Mononuclear cell (primary cell): ENCODE measurements around the gene CLMN. TPM values are rescaled to one million over a fixed set of nuclear protein-coding genes. Genes with fewer than 3 reads are reported as not detected.
"Not testable (repeated sequence)": the region's sequence is repeated elsewhere in the genome, so short reads cannot be mapped to it uniquely, and the experiment has no call there.

Experiments
- H3K27me3 ChIP-seq: 2 replicates; pipeline ENCODE4 v1.6.0; 2011; ENCODE audit warnings: low read length, control low read depth; ENCODE audit not compliant: insufficient read depth
- H3K4me1 ChIP-seq: 2 replicates; pipeline ENCODE4 v1.5.1; 2011; ENCODE audit warnings: mild to moderate bottlenecking, low read length, control low read depth; ENCODE audit not compliant: insufficient read depth
- H3K4me3 ChIP-seq: 2 replicates; pipeline ENCODE4 v1.5.1; 2011; ENCODE audit warnings: mild to moderate bottlenecking, low read length, moderate library complexity
- H3K9me3 ChIP-seq: 2 replicates; pipeline ENCODE4 v1.5.1; 2011; ENCODE audit warnings: low read depth, mild to moderate bottlenecking, control low read depth, low read length
- total RNA-seq: library from RNA; depleted of rRNA; stranded (reverse); fragments of >200 nt; gene quantifications from one replicate; pipeline ENCODE4 v1.2.3, GENCODE V29; 2012

CLMN gene
- total RNA-seq, 1 donor: 9.0 TPM

DNA sequence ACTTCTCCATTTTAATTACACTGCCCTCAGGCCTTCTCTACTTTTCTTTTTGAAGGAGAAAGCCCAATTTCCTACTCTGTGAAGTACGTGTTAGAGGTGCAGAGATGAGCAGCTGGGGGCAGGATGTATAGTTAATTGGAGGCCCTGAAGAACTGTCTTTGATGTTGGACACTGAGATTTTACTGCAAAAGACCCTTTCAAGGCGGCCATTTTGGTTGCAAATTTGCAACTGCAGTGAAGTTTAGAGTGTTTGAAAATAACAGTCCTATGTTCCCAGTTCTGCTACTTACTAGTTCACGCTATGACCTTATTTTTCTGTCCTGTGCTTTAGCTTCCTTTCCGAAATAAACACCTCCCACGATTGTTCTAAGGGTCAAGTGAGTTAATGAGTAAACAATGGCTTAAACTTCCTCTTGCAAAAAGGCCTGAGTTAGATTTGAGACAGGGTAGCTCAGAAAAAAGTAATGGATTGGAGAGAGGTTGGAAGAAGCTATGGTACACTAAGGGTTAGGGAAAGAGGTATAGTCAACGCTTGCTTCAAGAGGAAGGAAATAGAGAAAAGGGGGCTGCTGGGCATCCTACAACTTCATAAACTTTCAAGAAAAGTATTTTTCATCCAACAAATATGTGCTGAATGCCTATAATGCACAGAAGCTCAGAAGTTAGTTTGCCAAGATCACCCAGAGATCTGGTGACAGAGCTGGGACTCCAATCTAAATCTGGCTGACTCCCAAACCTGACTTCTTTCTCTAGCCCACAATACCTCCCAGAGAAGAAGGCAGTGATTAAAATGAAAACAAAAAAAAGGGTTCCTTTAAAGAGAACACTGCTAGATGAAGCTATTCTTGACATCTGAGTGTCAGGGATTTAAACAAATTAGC, 135.9 kb downstream of the CLMN start:
- Histone ChIP-seq H3K4me3 (no peak overlapping the region), H3K4me1 (peaks cover 58% of the 10 kb centered on the region), H3K9me3 (no peaks in the 10 kb centered on the region), H3K27me3 (no peaks in the 10 kb centered on the region)

DNA sequence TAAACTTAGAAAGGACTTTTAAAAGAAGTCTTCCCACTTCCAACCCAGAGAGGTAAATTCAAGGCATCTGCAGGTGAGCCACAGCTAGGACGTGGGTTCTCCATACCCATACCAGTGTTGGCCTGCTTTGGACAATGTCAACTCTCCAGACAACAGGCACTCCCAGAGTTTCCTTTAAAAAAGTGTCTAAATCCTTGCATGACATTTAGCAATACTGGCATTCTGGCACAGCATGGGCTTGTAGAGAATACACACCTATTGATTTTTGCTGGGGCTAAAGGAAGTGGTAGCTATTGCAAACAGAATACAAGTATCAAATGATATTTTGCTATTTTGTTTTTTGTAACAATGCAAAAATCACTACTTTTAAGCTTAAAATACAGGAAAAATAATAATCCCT, 136.6 kb downstream of the CLMN start:
- H3K4me3 ChIP-seq: no peak overlapping the region
- no peaks in the 10 kb centered on the region for H3K27me3 ChIP-seq
- H3K9me3 ChIP-seq: no peaks in the 10 kb centered on the region
- H3K4me1 ChIP-seq: peaks cover 53% of the 10 kb centered on the region

DNA sequence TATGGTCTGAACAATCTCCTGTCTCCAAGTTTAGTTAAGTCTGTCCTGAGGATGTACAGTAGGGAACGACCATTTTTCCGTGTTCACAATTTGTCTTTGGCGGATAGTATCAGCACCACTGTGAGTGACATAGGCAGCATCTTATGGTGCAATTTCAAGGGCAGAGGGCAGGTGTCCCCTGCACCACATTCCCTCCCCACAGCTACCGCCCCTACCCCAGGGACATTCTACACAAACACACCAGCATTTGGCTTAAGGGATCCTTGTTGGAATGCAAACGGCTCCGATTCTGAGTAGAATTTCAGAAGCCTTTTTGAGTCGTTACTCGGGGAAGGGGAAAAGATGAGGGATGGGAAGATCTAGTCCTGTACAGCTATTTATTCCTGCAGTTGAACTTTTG, 137.3 kb downstream of the CLMN start:
- no peak overlapping the region for H3K4me3 ChIP-seq
- H3K27me3 ChIP-seq: no peaks in the 10 kb centered on the region
- no peaks in the 10 kb centered on the region for H3K9me3 ChIP-seq
- H3K4me1 ChIP-seq: peaks cover 50% of the 10 kb centered on the region

DNA sequence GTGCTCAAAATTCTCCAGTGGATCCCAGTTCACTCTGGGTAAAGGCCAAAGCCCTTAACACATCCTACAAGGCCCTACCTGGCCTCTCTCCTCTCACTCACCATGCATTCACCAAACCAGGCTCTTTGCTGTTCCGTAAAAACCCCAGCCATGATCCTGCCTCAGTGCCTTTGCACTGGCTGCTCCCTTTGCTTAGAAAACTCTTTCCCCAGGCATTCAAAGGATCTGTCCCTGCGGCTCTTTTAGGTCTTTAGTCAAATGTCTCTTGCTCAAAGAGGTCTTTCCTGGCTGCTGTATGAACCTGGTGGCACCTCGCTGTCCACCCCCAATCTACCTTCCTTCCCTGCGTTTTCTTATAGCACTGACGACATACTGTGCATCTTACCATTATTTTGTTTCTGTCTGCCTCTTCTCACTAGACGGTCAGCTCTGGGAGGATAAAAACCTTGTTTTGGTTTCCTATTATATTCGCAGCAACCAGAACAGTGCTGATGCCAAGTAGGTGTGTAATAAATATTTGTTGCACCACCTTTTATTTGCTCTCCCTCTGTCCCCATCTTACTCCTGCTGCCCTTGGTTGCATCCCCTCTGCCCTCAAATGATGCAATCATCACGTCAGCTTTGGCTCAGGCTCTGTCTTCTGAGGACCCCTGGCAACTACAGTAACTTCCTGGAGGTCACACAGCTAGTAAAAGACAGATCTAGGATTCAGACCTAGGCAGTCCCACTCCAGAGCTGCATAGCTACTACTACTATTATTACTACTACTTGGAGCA, 138.6 kb downstream of the CLMN start:
- peaks cover 37% of the 10 kb centered on the region for H3K4me1 ChIP-seq
- no peaks in the 10 kb centered on the region for H3K27me3 ChIP-seq
- H3K4me3 ChIP-seq: no peak overlapping the region
- H3K9me3 ChIP-seq: no peaks in the 10 kb centered on the region

DNA sequence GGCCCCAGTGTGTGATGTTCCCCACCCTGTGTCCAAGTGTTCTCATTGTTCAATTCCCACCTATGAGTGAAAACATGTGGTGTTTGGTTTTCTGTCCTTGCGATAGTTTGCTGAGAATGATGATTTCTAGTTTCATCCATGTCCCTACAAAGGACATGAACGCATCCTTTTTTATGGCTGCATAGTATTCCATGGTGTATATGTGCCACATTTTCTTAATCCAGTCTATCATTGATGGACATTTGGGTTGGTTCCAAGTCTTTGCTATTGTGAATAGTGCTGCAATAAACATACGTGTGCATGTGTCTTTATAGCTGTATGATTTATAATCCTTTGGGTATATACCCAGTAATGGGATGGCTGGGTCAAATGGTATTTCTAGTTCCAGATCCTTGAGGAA, 144.0 kb downstream of the CLMN start:
- H3K27me3 ChIP-seq, H3K4me3 ChIP-seq, H3K9me3 ChIP-seq: not testable (repeated sequence)
- peaks cover 24% of the 10 kb centered on the region for H3K4me1 ChIP-seq

DNA sequence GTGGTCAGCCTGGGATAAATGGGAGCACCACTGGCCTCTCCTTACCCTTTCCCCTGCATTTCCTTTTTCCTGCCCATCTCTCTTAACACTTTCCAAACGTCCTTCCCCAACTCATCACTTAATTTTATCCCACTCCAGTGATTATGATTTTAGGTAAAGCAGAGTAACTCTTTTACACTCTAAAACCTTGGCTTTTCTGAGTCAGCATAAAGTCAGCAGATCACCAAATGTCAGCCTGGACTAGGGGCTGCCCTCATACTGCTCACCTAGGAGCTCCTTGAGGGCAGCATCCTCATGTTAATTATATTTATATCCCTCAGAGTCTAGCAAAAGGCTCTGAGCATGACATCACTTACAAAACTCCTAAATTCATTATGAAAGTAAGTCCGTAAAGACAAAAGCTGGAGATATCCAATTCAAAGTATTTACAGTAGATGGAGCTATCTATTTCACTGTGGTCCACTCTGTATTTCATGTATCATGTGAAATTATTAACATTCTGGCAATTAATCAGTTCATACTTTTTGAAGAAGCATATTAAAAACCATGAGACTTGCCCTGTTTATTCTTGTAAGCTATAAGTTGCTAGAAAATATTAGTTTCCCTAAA, 145.4 kb downstream of the CLMN start:
- no peaks in the 10 kb centered on the region for H3K27me3 ChIP-seq
- H3K9me3 ChIP-seq: no peaks in the 10 kb centered on the region
- H3K4me3 ChIP-seq: no peak overlapping the region
- peaks cover 24% of the 10 kb centered on the region for H3K4me1 ChIP-seq

DNA sequence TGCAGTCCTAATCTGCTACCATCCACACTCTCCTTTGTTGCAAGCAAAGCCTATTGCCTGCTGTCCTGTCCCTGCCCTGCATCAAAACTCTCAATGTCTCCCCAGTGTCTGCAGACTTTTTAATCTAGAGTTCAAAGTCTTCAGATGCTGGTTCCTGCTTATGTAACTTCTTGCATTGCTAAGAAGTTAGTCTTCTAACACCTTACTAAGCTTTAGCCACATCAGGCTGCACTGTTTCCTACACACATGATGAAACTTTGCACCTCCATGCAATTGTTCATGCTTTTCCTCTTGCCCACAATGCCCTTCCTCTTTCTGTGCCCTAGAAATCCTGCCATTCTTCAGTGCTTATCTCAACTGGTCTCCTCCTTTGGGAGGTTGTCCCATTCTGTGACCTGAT, 146.2 kb downstream of the CLMN start:
- H3K4me1 ChIP-seq: peaks cover 24% of the 10 kb centered on the region
- H3K4me3 ChIP-seq: no peak overlapping the region
- H3K27me3 ChIP-seq: no peaks in the 10 kb centered on the region
- no peaks in the 10 kb centered on the region for H3K9me3 ChIP-seq

DNA sequence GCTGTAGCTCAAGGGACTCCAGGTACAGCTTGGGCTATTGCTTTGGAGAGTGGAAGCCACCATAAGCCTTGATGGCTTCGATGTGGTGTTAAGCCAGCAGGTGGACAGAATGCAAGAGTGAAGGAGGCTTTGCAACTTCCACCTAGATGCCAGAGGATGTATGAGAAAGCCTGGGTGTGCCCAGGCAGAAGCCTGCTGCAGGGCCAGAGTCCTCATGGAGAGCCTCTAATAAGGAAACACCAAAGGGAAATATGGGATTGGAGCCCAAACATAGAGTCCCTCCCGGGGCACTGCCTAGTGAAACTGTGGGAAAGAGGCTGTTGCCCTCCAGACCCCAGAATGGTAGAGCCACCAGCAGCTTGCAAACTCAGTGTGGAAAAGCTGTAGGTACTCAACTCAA, 152.5 kb downstream of the CLMN start:
- H3K4me1 ChIP-seq: peaks cover 15% of the 10 kb centered on the region
- H3K9me3 ChIP-seq: no peaks in the 10 kb centered on the region
- H3K4me3 ChIP-seq: no peak overlapping the region
- no peaks in the 10 kb centered on the region for H3K27me3 ChIP-seq

DNA sequence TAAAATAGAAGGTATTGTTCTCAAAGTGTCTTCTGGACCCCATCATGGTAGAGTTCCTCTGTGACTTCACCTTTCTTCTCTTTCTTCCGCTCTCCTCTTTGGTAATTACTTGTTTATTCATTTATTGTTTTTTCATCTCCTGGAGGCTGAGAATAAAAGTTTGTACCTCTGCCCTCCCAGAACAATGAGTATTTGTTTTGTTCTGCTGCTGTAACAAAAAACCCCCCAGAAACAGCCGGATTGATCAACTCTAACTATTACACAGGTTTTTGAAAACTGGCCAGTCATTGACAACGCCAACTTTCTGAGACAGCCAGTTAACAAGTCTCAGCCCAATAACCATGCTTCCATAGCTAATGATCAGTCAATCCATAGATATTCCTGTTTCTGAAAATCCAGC, 154.2 kb downstream of the CLMN start:
- no peaks in the 10 kb centered on the region for H3K27me3 ChIP-seq
- H3K9me3 ChIP-seq: no peaks in the 10 kb centered on the region
- peaks cover 14% of the 10 kb centered on the region for H3K4me1 ChIP-seq
- no peak overlapping the region for H3K4me3 ChIP-seq

DNA sequence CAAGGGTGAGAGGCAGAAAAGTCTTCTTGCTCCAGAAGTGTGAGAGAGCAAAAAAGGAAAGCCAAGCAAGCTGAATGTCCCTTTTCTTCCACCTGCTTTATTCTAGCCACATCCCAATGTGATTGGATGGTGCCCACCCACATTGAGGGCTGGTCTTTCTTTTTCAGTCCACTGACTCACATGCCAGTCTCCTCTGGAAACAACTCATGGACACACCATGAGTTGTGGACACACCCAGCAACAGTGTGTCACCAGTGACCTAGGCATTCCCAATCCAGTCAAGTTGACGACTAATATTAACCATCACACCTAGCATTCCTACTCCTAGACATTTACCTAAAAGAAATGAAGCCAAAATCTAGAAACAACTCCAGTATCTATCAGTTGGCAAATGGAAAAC, 155.2 kb downstream of the CLMN start:
- Histone ChIP-seq H3K27me3 (no peaks in the 10 kb centered on the region), H3K4me1 (peaks cover 14% of the 10 kb centered on the region), H3K9me3 (no peaks in the 10 kb centered on the region), H3K4me3 (no peak overlapping the region)

DNA sequence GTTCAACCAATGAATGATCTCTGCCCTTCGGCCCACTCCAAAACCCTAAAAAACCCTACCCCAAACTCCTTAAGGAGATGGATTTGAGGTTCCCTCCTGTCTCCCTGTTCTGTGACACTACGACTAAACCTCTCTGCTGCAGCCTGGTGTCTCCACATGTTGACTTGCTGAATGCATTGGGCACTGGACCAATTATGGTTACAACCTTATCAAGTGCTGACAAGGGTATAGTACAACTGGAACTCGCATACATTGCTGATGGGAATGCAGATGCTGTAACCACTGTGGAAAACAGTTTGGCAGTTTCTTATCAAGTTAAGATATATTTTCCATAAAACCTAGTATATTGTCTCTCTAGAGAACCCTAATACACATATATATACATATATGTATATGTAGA, 156.0 kb downstream of the CLMN start:
- no peaks in the 10 kb centered on the region for H3K9me3 ChIP-seq
- H3K27me3 ChIP-seq: no peaks in the 10 kb centered on the region
- H3K4me3 ChIP-seq: no peak overlapping the region
- peaks cover 20% of the 10 kb centered on the region for H3K4me1 ChIP-seq

DNA sequence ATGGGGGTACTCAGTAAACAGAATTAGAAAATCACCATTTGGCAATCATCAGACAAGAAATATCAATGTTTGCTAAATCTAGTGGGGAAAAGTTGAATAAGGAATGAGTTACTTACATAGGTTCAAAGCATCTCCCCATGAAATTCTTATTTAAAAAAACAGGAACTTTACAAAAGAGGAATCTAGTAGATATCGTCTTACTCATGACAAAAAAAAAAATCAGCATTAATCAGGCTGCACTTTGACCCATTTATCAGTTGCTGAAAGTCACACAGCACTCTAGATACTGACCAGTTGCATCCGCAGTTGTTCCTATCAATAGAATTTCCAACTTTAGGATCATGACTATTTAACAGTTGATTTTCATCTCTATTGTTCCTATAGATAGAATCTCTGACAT, 156.6 kb downstream of the CLMN start:
- H3K4me1 ChIP-seq: peaks cover 26% of the 10 kb centered on the region
- no peaks in the 10 kb centered on the region for H3K27me3 ChIP-seq
- no peak overlapping the region for H3K4me3 ChIP-seq
- H3K9me3 ChIP-seq: no peaks in the 10 kb centered on the region

DNA sequence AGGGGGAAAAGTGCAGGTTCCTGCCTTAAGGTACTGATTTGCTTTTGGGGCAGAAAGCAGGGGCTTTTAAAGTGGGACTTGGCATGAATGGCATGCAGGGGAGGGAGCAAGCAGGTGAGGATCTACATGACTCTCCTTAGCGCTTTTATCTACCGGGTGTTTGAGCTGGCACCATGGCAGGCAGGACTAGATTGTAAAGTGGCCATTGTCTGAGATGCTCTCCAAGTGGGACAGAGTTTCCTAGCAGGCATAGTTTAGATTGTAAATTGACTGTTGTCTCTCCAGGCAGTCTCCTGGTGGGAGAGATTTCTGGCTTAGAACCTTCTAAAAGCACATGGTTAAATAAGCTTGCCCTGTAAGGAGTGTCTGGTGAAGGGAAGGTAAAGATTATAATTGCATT, 157.1 kb downstream of the CLMN start:
- peaks cover 29% of the 10 kb centered on the region for H3K4me1 ChIP-seq
- no peaks in the 10 kb centered on the region for H3K27me3 ChIP-seq

DNA sequence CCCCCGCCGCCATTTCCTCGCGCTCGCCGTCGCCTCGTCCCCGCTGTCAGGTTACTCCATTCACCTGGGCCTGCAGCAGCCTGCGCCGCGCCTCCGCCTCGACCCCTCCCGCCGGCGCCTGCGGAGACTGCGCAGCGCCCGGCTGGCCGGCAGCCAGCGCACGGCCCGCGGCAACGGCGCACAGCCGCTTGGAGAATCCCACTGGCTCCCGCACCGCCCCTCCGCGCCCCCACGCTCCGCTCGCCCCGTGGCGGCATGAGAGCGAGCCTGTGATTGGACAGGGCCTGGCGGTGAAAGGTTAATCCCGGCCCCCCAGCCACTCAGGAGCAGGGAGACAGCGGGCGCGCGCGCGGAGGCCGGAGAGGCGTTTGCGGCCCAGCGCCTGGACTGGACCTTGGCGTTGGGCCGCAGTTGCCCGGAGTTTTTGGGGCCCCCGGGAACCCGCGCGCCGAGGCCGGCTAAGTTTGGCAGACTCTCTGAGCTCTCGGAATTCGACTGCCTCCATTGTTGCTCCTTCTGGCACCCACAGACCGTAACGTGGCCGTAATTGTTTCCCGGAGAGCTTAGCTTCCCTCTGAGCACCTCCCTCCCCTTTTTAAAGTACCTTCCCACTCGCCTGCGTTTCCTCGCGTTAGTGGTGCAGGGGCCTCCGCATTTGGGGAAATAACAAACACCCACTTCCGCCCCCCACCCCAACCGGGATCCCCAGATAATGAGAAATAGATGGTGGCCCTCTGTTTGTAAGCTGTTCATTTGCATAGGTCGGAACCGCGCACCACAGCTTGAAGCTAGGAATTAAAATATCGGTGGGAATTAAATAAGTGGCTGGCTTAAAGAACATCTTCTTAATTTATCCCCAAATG, 162.2 kb downstream of the CLMN start, which contains the start of gene DICER1:
Gene DICER1, minus strand, starts transcription at position 203 of the 863 bp plus-strand sequence. CDS start 24,071 bp downstream, outside the sequence.
- peak within 1 kb of the TSS; percentile 61 for H3K4me3 ChIP-seq
- H3K27me3 ChIP-seq: no peaks in the 10 kb centered on the region
- H3K4me1 ChIP-seq: peaks cover 30% of the 10 kb centered on the region
- H3K9me3 ChIP-seq: no peaks in the 10 kb centered on the region

More for the DNA sequence above, 157.1 kb downstream of the CLMN start:
- no peaks in the 10 kb centered on the region for H3K9me3 ChIP-seq
- H3K4me3 ChIP-seq: no peak overlapping the region
